K562 (cell line): ENCODE data around the gene TXLNG. TPM values are rescaled to one million over a fixed set of nuclear protein-coding genes. Genes with fewer than 3 reads are reported as not detected.
A peak's percentile ranks its signal among the peaks of the same experiment; 100 is the strongest.

Experiments used
- CBFB ChIP-seq: sonication (generic); formaldehyde crosslinking; IDR thresholded peaks from 2 replicates; pipeline ENCODE4 v1.4.0; 2020; ENCODE audit warnings: mild to moderate bottlenecking, missing genetic modification reagents
- CREM ChIP-seq: IDR thresholded peaks from 2 replicates; pipeline ENCODE4 v1.6.1; 2014; ENCODE audit warnings: antibody characterized with exemption, low read depth
- CTCFL ChIP-seq: IDR thresholded peaks from 2 replicates; pipeline ENCODE4 v1.6.1; 2011; ENCODE audit warnings: borderline replicate concordance, low read depth, mild to moderate bottlenecking, moderate library complexity, low read length; ENCODE audit not compliant: insufficient read depth, poor library complexity, severe bottlenecking
- E2F6 ChIP-seq, 2 experiments: IDR thresholded peaks; 2 replicates each; pipeline ENCODE4 v1.6.1; 2011; ENCODE audit warnings: borderline replicate concordance in 1 of 2, control low read depth in 1 of 2, low read depth in 1 of 2, low read length in 1 of 2, mild to moderate bottlenecking in 1 of 2, mixed read lengths in 1 of 2, moderate library complexity in 1 of 2; ENCODE audit not compliant: insufficient read depth in 1 of 2, insufficient read length in 1 of 2, poor library complexity in 1 of 2, severe bottlenecking in 1 of 2; ENCODE audit errors: extremely low read depth in 1 of 2
- POLR2B ChIP-seq: fragments of 450-650 bp; IDR thresholded peaks from 2 replicates; pipeline ENCODE4 v1.6.1; 2018; ENCODE audit warnings: low read depth; ENCODE audit not compliant: partially characterized antibody
- SUPT5H ChIP-seq: fragments of 450-650 bp; IDR thresholded peaks from 2 replicates; pipeline ENCODE4 v1.6.1; 2016
- XRCC5 ChIP-seq: fragments of 200-400 bp; formaldehyde crosslinking; IDR thresholded peaks from 2 replicates; pipeline ENCODE4 v1.6.1; 2017; ENCODE audit warnings: low read depth, mild to moderate bottlenecking, low read length
- ZBTB40 ChIP-seq, 2 experiments: fragments of 450-650 bp in 1 of 2; sonication (generic) in 1 of 2; formaldehyde crosslinking in 1 of 2; IDR thresholded peaks; 2 replicates each; pipeline versions ENCODE4 v1.7.1 to v1.9.0; 2016 to 2022; ENCODE audit warnings: inconsistent platforms in 1 of 2, mild to moderate bottlenecking in 1 of 2, missing genetic modification reagents in 1 of 2
- ZKSCAN1 ChIP-seq: fragments of 150-350 bp; IDR thresholded peaks from 2 replicates; pipeline ENCODE4 v1.6.1; 2016; ENCODE audit warnings: low read depth, low read length
- polyA plus RNA-seq, 8 experiments: library from polyadenylated mRNA; depleted of rRNA in 4 of 8; stranded (reverse) in 5 of 8; unstranded in 3 of 8; fragments of >200 nt; fragmentation: Nextera tagmentation in 2 of 8; fragmentation: Illumina TruSeq in 1 of 8; extraction: Ambion mirVana in 2 of 8; extraction: Trizol in 1 of 8; gene quantifications; 2 replicates each; pipeline versions ENCODE4 v1.2.1 to v1.2.3, GENCODE V29; 2011 to 2014; ENCODE audit warnings: inconsistent platforms in 1 of 8, missing spikeins in 1 of 8
- total RNA-seq, 7 experiments: library from RNA; depleted of rRNA in 6 of 7; stranded (reverse); fragments of >200 nt in 6 of 7; fragmentation: Illumina TruSeq in 2 of 7; extraction: Trizol in 2 of 7; gene quantifications; 2 replicates each; pipeline versions ENCODE4 v1.2.1 to v1.2.3, GENCODE V29; 2011 to 2021; ENCODE audit warnings: low replicate concordance in 1 of 7

TXLNG gene
- total and polyA plus RNA-seq, 9 of the 15 experiments (the other 6 are each of a cell fraction or from before 2014, with no cell fraction given): 13.1 to 47.0 (median 31.6) TPM

- TF ChIP-seq ZBTB40 (IDR thresholded peaks at IDR 0.05) (no peak), ZBTB40 (CRISPR knock-in tag; IDR thresholded peaks at IDR 0.05) (no peak), E2F6 (IDR thresholded peaks at IDR 0.05; ENCODE audit: borderline replicate concordance in 1 of 2, extremely low read depth in 1 of 2, insufficient read depth in 1 of 2, insufficient read length in 1 of 2, low read depth in 1 of 2, low read length in 1 of 2, poor library complexity in 1 of 2, severe bottlenecking in 1 of 2) (peak in 1 of 2 experiments; percentile 23), CREM (no peak), ZKSCAN1 (peak; percentile 86; the same call in 1 of the 2 replicates), XRCC5 (no peak), SUPT5H (no peak), POLR2B (no peak), CBFB (0 out of 2 replicates have a peak, but pooled peaks have one; percentile 37), CTCFL (no peak)
Measured at GRCh38 chrX:16785247-16786138, 773 bp upstream of the TXLNG start (continued).
